ENCODE data around the gene MBD6.

Gene MBD6

GRCh38 chr12:57533108-57533507 is 10.5 kb downstream of the MBD6 start:
- DNase-seq: no peak
- H3K36me3 Mint-ChIP-seq (ENCODE audit: insufficient read depth): peaks cover 54% of the 10 kb centered on the region
- H3K4me1 Mint-ChIP-seq (ENCODE audit: low read depth in 2 of 2): peaks cover 4 to 9% of the 10 kb centered on the region in 2 donors
- ATAC-seq (replicated peaks): no peak
- H3K27me3 Mint-ChIP-seq: no peaks in the 10 kb centered on the region
- no peaks in the 10 kb centered on the region for H3K9me3 Mint-ChIP-seq
- H3K4me3 Mint-ChIP-seq: no peak overlapping the region
- H3K27ac Mint-ChIP-seq: peak overlapping the region in 1 of 2 donors; percentile 14

DNA sequence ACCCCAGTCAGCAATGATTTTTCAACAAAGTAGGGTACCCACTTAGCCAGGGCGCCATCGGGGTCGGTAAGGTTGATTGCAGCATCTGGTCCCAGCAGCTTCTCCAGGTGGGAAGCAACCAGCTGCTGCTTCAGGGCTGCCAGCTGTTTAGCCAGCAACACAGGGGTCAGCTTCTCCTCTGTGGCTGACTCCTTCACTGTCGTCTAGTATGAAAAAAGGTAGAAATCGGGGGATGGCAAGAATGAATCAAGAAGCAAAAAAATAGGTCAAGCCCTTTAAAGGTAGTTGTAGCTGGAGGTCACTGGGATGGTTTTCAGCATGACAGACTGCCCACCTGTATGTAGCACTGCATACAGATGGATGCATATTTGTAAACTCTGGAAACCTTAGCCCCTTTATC is 11.6 kb downstream of the MBD6 start:
- Mint-ChIP-seq H3K36me3 (ENCODE audit: insufficient read depth) (peaks cover 54% of the 10 kb centered on the region), H3K27ac (peak overlapping the region in 1 of 2 donors; percentile 77), H3K4me1 (ENCODE audit: low read depth in 2 of 2) (peaks cover 7 to 9% of the 10 kb centered on the region in 2 donors), H3K4me3 (no peak overlapping the region), H3K9me3 (no peaks in the 10 kb centered on the region), H3K27me3 (no peaks in the 10 kb centered on the region)
- no peak for DNase-seq
- no peak for ATAC-seq (replicated peaks)

DNA sequence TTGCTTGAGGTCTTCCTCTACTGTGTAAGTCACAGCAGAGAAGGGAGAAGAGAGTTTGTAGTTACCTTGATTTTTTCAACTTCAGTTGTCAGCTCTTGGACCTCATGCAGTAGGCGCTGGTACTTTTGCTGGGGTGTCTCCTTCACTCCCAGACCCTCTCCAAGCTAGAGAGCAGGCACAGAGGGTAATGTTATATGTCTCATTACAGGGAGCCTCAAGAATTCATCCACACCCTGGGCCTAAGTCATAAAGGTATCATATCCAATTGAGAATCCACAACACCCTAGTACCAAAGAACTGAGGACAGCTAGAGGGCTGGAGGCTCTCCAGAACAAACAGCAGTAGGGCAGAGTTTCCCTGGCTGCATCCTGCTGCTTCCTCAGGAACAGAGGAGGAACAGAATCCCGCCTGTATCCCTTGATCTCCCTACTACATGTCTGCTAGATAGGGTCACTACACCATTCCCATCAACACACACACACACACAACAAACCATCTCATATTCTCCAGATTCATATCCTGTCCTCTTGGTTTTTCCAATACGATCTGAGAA is 12.4 kb downstream of the MBD6 start:
- no peak overlapping the region for H3K4me3 Mint-ChIP-seq
- DNase-seq: no peak
- H3K27ac Mint-ChIP-seq: no peak overlapping the region
- peaks cover 47% of the 10 kb centered on the region for H3K36me3 Mint-ChIP-seq (ENCODE audit: insufficient read depth)
- ATAC-seq (replicated peaks): no peak
- peaks cover 1 to 3% of the 10 kb centered on the region in 2 donors for H3K4me1 Mint-ChIP-seq (ENCODE audit: low read depth in 2 of 2)
- H3K9me3 Mint-ChIP-seq: no peaks in the 10 kb centered on the region
- H3K27me3 Mint-ChIP-seq: no peaks in the 10 kb centered on the region

- Mint-ChIP-seq H3K4me1 (ENCODE audit: low read depth in 2 of 2) (peaks cover 2 to 5% of the 10 kb centered on the region in 2 donors), H3K9me3 (no peaks in the 10 kb centered on the region), H3K27ac (no peak overlapping the region), H3K27me3 (no peaks in the 10 kb centered on the region), H3K4me3 (no peak overlapping the region), H3K36me3 (ENCODE audit: insufficient read depth) (peaks cover 50% of the 10 kb centered on the region)
- ATAC-seq (replicated peaks) (no peak), DNase-seq (no peak)
Observed at GRCh38 chr12:57535764-57536596, 13.4 kb downstream of the MBD6 start.

- Mint-ChIP-seq H3K36me3 (ENCODE audit: insufficient read depth) (peaks cover 47% of the 10 kb centered on the region), H3K27ac (no peak overlapping the region), H3K27me3 (no peaks in the 10 kb centered on the region), H3K4me1 (ENCODE audit: low read depth in 2 of 2) (peaks cover 5 to 6% of the 10 kb centered on the region in 2 donors), H3K9me3 (no peaks in the 10 kb centered on the region), H3K4me3 (no peak overlapping the region)
- DNase-seq: no peak
- ATAC-seq (replicated peaks): no peak
Observed at GRCh38 chr12:57536597-57536942, 13.9 kb downstream of the MBD6 start.

DNA sequence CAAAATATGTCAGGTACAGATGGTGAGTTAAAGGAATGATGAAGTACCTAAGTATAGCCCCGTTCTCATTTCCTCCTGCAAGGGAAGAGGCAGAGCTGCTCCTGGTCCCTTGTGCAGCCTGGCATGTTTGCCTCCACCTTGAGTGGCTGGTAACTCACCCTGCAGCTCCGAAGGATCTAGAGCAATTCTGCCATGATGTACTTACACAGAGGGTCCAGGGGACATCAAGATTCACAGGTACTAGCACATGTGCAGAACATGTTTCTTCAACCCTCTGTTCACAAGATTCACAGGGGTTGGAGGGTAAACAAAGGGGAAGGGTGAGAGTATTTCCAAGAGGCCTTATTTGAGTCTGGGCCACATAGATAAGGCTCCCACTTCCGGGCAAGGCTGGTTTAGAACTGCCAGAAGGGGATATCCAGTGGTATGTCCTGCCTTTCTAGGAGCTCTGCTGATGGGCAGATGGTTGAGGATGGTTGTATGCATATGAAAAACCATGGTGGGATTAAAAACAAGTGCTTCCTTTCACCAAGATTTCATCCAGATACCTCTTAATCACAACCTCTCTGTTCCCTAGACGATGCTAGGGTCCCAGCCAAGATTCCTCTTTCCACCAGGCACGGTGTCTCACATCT is 16.6 kb downstream of the MBD6 start:
- Mint-ChIP-seq H3K9me3 (no peaks in the 10 kb centered on the region), H3K27ac (peak overlapping the region in 1 of 2 donors; percentile 42), H3K4me1 (ENCODE audit: low read depth in 2 of 2) (peaks cover 8 to 13% of the 10 kb centered on the region in 2 donors), H3K4me3 (no peak overlapping the region), H3K27me3 (no peaks in the 10 kb centered on the region), H3K36me3 (ENCODE audit: insufficient read depth) (peaks cover 43% of the 10 kb centered on the region)
- no peak for ATAC-seq (replicated peaks)
- DNase-seq: no peak

GRCh38 chr12:57541001-57541400 is 18.4 kb downstream of the MBD6 start:
- Mint-ChIP-seq H3K4me3 (no peak overlapping the region), H3K27ac (no peak overlapping the region), H3K4me1 (ENCODE audit: low read depth in 2 of 2) (peaks cover 19 to 28% of the 10 kb centered on the region in 2 donors), H3K36me3 (ENCODE audit: insufficient read depth) (peaks cover 35% of the 10 kb centered on the region), H3K9me3 (no peaks in the 10 kb centered on the region), H3K27me3 (no peaks in the 10 kb centered on the region)
- no peak for DNase-seq
- ATAC-seq (replicated peaks): no peak

DNA sequence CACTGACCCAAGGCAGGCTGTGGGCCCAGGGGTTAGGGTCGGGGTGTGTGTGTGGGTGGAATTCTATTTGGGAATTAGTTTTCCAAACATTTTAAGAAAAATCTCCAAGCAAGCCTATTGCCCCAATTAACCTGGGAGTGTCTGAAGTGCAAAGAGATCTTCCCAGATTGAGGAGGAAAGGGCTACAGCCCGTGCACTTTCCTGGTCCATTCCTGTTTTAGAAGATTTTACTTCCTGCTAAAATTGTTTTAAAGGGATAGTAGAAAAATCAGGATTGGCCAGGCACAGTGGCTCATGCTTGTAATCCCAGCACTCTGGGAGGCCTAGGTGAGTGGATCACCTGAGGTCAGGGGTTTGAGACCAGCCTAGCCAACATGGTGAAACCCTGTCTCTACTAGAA is 19.1 kb downstream of the MBD6 start:
- no peak for ATAC-seq (replicated peaks)
- DNase-seq: no peak
- H3K27ac Mint-ChIP-seq: no peak overlapping the region
- H3K4me1 Mint-ChIP-seq (ENCODE audit: low read depth in 2 of 2): peaks cover 25 to 34% of the 10 kb centered on the region in 2 donors
- no peaks in the 10 kb centered on the region for H3K9me3 Mint-ChIP-seq
- H3K27me3 Mint-ChIP-seq: no peaks in the 10 kb centered on the region
- no peak overlapping the region for H3K4me3 Mint-ChIP-seq
- H3K36me3 Mint-ChIP-seq (ENCODE audit: insufficient read depth): peaks cover 42% of the 10 kb centered on the region

GRCh38 chr12:57543581-57543980 is 21.0 kb downstream of the MBD6 start:
- H3K4me1 Mint-ChIP-seq (ENCODE audit: low read depth in 2 of 2): peaks cover 29 to 44% of the 10 kb centered on the region in 2 donors
- H3K9me3 Mint-ChIP-seq: no peaks in the 10 kb centered on the region
- H3K4me3 Mint-ChIP-seq: no peak overlapping the region
- ATAC-seq (replicated peaks): no peak
- H3K27ac Mint-ChIP-seq: no peak overlapping the region
- H3K27me3 Mint-ChIP-seq: peaks cover 0 to under 1% of the 10 kb centered on the region in 2 donors
- DNase-seq: no peak
- peaks cover 46% of the 10 kb centered on the region for H3K36me3 Mint-ChIP-seq (ENCODE audit: insufficient read depth)

- peaks cover 0 to 7% of the 10 kb centered on the region in 2 donors for H3K27me3 Mint-ChIP-seq
- DNase-seq: no peak
Observed at GRCh38 chr12:57545809-57546437, 23.3 kb downstream of the MBD6 start.

DNA sequence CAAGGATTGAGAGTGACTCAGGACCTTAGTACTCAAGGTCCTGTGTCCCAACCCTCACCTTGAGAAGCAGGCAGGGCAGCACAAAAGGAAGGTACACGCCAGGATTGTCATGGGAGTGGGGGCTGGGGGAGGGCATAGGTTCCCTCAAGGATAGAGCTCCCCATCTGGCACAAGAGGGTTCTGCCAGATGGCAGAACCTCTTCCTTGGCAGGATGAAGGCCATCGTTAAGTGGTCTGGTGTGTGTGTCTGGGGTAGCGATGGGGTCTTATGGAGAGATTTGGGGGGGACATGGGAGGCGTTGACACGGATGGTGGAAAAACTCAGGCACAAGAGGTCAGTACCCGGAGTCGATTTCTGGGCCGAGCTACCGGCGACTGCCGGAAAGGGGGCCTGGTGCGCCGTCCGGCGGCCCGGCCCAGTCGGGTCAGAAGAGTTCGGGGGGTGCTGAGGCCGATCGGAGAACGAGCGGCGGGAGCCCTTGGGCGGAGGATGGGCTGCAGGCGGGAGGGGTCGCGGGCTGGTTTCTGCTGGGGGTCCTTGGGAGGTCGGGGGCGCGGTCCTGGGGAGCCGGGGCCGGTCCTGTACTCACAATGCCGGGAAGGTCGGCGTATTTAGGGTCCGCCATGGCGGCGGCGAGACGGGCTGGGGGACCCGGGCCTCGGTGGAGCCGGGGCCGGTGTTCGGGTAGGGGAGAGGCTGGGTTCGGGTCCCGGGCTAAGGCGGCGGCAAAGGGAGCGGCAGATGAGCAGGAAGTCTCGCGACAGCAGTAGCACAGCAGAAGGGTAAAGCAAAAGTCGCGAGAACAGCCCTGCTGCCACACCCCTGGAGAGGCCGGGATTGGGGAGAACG is 24.0 kb downstream of the MBD6 start, which contains the start of gene DCTN2:
DCTN2 (minus strand) TSS at position 755 of the 850 bp plus-strand sequence; CDS start at position 626, 129 bp downstream.
- peak; percentile 84 to 90 (median 85) for DNase-seq
- H3K27me3 Mint-ChIP-seq: peaks cover 0 to 7% of the 10 kb centered on the region in 2 donors
- peaks cover 26% of the 10 kb centered on the region for H3K36me3 Mint-ChIP-seq (ENCODE audit: insufficient read depth)
- H3K4me1 Mint-ChIP-seq (ENCODE audit: low read depth in 2 of 2): peaks cover 38 to 55% of the 10 kb centered on the region in 2 donors
- H3K9me3 Mint-ChIP-seq: no peaks in the 10 kb centered on the region
- H3K27ac Mint-ChIP-seq: peak within 1 kb of the TSS; percentile 96 to 98
- ATAC-seq (replicated peaks): peak; percentile 95
- peak within 1 kb of the TSS; percentile 97 to 99 for H3K4me3 Mint-ChIP-seq

More at GRCh38 chr12:57545809-57546437, 23.3 kb downstream of the MBD6 start:
- ATAC-seq (replicated peaks): no peak
- Mint-ChIP-seq H3K27ac (peak overlapping the region; percentile 96 to 98), H3K4me3 (peak overlapping the region; percentile 97 to 99), H3K4me1 (ENCODE audit: low read depth in 2 of 2) (peaks cover 38 to 59% of the 10 kb centered on the region in 2 donors), H3K36me3 (ENCODE audit: insufficient read depth) (peaks cover 30% of the 10 kb centered on the region), H3K9me3 (no peaks in the 10 kb centered on the region)

GRCh38 chr12:57547288-57548012 is 24.8 kb downstream of the MBD6 start:
- DNase-seq (no peak), ATAC-seq (replicated peaks) (no peak)
- peak overlapping the region; percentile 97 to 99 for H3K4me3 Mint-ChIP-seq
- peaks cover 18% of the 10 kb centered on the region for H3K36me3 Mint-ChIP-seq (ENCODE audit: insufficient read depth)
- H3K4me1 Mint-ChIP-seq (ENCODE audit: low read depth in 2 of 2): peaks cover 38 to 55% of the 10 kb centered on the region in 2 donors
- H3K27me3 Mint-ChIP-seq: peaks cover 0 to 7% of the 10 kb centered on the region in 2 donors
- peak overlapping the region; percentile 96 to 98 for H3K27ac Mint-ChIP-seq
- no peaks in the 10 kb centered on the region for H3K9me3 Mint-ChIP-seq

Measured in effector memory CD8-positive, alpha-beta T cell (primary cell).